Heart right ventricle (tissue), 16 donors: ENCODE data around the gene NHS. TPM values are rescaled to one million over a fixed set of nuclear protein-coding genes. Genes with fewer than 3 reads are reported as not detected.
A peak's percentile ranks its signal among the peaks of the same experiment; 100 is the strongest.

Experiments used
- ATAC-seq, 8 donors: fragments of 200-7000 bp; cut with Tn5 transposase; one replicate each; pipeline ENCODE4 v1.9.1; 2020; ENCODE audit warnings: mild to moderate bottlenecking in 8 of 8, moderate library complexity in 8 of 8, moderate number of reproducible peaks in 1 of 8
- DNase-seq, 2 donors: peaks; one replicate each; pipeline ENCODE4 v3.0.0-alpha.2; 2020
- H3K27ac ChIP-seq, 10 donors: fragments of 200-600 bp; sonication (generic) in 2 of 10; one replicate each; pipeline versions ENCODE4 v1.5.0 to v1.8.0; 2020 to 2022; ENCODE audit warnings: mild to moderate bottlenecking in 3 of 10
- H3K27me3 ChIP-seq, 7 donors: fragments of 200-600 bp; one replicate each; pipeline ENCODE4 v1.8.0; 2021 to 2022; ENCODE audit warnings: mild to moderate bottlenecking in 2 of 7
- H3K36me3 ChIP-seq, 9 donors: fragments of 200-600 bp; sonication (generic) in 1 of 9; one replicate each; pipeline versions ENCODE4 v1.5.0 to v1.8.0; 2020 to 2022; ENCODE audit warnings: mild to moderate bottlenecking in 2 of 9
- H3K4me1 ChIP-seq, 9 donors: fragments of 200-600 bp; sonication (generic) in 1 of 9; one replicate each; pipeline versions ENCODE4 v1.5.0 to v1.8.0; 2020 to 2022; ENCODE audit warnings: mild to moderate bottlenecking in 4 of 9
- H3K4me3 ChIP-seq, 10 donors: fragments of 200-600 bp; sonication (generic) in 2 of 10; one replicate each; pipeline versions ENCODE4 v1.5.0 to v1.8.0; 2020 to 2022; ENCODE audit warnings: mild to moderate bottlenecking in 7 of 10, moderate library complexity in 2 of 10
- H3K9me3 ChIP-seq, 11 donors: fragments of 200-600 bp in 10 of 11; sonication (generic) in 2 of 11; one replicate each; pipeline versions ENCODE4 v1.5.0 to v1.8.0; 2013 to 2022; ENCODE audit warnings: mild to moderate bottlenecking in 2 of 11, control low read depth in 1 of 11, moderate library complexity in 1 of 11
- WGBS, 2 donors: extraction: QIAGEN DNeasy Blood & Tissue Kit; methylation state at CpG; one replicate each; pipeline ENCODE4 v1.1.7; 2013; ENCODE audit warnings: inconsistent platforms in 1 of 2; 5-methylcytosine and 5-hydroxymethylcytosine counted together
- intact Hi-C, 10 donors: fragments of 100-400 bp; cut with DNase I; formaldehyde crosslinking; loops; one replicate each; pipeline versions ENCODE4 v1.11.1 to v1.14.2; 2022
- polyA plus RNA-seq, 2 donors: library from polyadenylated mRNA; stranded (reverse); fragments of 200-250 nt; gene quantifications; one replicate each; pipeline ENCODE4 v1.2.3, GENCODE V29; 2013
- total RNA-seq, 10 donors: library from RNA; stranded (reverse); fragmentation: NEBNext Ultra II Directional in 3 of 10; extraction: Animal tissue kit (Norgen Biotek cat#: 25700) in 3 of 10; gene quantifications; one replicate each; pipeline versions ENCODE4 v1.2.1 to v1.2.4, GENCODE V29; 2021 to 2023
- TF ChIP-seq, protein P1 (sequence below), 9 donors: fragments of 200-600 bp; sonication (generic) in 2 of 9; IDR thresholded peaks; one replicate each; pipeline versions ENCODE4 v1.5.0 to v1.8.0; 2021 to 2022; ENCODE audit warnings: antibody characterized with exemption in 9 of 9, mild to moderate bottlenecking in 5 of 9, moderate library complexity in 1 of 9
- donor health status: Arrhythmogenic right ventricular cardiomyopathy.
- donor health status: ischemic (EF 13 %, LVEDD 7.1; RV severe dilation, severe dysfunction).
- donor health status: healthy with polysubstance abuse.
- donor health status: DM: no; HTN: yes; CAD: no.
- donor health status: DM: no; HTN: no; CAD: no.
- donor health status: ischemic (EF 25% LVEDD 6.9; RV normal size, moderate dysfunction).
- donor health status: ischemic (EF 25% LVEDD 5.7; RV mildly dilated, moderate dysfunction).
- donor health status: healthy.
- donor health status: DM: yes; HTN: yes; CAD: no.
- donor health status: Ischemic cardiomyopathy.
- donor health status: ischemic (EF 35%, LVEDD 5.7; RV mildly dilated, moderate dysfunction).
- donor health status: nonischemic (EF 11% LVEDD 7.7; RV severe dilation, severe dysfunction).
- donor health status: DM: yes; HTN: yes; CAD: no.
- donor health status: PGD.
- donor health status: ischemic (EF 29% LVEDD 5.4; RV normal size, mild dysfunction).
- donor health status: nonischemic (EF 23%, LVEDD 6.1; RV moderate dilation, normal function).

The NHS gene
- total and polyA plus RNA-seq, 12 donors = 0.20 to 2.7 (median 1.2) TPM

- H3K4me3 ChIP-seq = no peak overlapping the region
- H3K4me1 ChIP-seq = peaks cover 0 to 4% (median 0%) of the 10 kb centered on the region in 9 donors
- intact Hi-C loops = no loop called here
- no peak for DNase-seq
- ATAC-seq = no peak
- no peaks in the 10 kb centered on the region for H3K9me3 ChIP-seq
- no peak overlapping the region for H3K27ac ChIP-seq
- TF ChIP-seq, protein P1, sequence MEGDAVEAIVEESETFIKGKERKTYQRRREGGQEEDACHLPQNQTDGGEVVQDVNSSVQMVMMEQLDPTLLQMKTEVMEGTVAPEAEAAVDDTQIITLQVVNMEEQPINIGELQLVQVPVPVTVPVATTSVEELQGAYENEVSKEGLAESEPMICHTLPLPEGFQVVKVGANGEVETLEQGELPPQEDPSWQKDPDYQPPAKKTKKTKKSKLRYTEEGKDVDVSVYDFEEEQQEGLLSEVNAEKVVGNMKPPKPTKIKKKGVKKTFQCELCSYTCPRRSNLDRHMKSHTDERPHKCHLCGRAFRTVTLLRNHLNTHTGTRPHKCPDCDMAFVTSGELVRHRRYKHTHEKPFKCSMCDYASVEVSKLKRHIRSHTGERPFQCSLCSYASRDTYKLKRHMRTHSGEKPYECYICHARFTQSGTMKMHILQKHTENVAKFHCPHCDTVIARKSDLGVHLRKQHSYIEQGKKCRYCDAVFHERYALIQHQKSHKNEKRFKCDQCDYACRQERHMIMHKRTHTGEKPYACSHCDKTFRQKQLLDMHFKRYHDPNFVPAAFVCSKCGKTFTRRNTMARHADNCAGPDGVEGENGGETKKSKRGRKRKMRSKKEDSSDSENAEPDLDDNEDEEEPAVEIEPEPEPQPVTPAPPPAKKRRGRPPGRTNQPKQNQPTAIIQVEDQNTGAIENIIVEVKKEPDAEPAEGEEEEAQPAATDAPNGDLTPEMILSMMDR (IDR thresholded peaks at IDR 0.05) = no peak
- H3K27me3 ChIP-seq = peaks cover 0 to 15% (median 0%) of the 10 kb centered on the region in 7 donors
- H3K36me3 ChIP-seq = no peaks in the 10 kb centered on the region
Observed at GRCh38 chrX:17643528-17643927, 268.5 kb downstream of the NHS start.

DNA sequence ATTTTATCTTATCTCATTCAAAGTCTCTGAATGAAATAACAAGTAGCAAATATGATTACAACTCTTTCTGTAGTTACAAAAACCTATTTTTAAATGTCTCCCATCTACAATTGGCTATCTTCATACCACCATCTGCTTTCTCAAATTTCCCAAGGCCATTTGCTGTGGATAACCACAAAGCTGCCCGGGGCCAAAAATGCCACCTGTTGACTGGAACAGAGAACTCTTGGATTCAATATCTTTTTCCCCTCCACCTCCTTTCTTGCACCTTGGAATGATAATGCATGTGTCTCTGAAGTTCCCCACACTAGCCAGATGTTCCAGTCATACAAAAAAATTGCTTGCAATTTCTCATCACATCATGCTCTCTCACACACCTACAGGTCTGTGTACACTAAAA is 269.0 kb downstream of the NHS start:
- WGBS, 2 donors = 80 to 95% methylated on average over 1 of the region's 1 CpG
- intact Hi-C loops = no loop called here
- ATAC-seq = no peak
- Histone ChIP-seq H3K4me3 (no peak overlapping the region), H3K4me1 (peaks cover 0 to 4% (median 0%) of the 10 kb centered on the region in 9 donors), H3K27me3 (peaks cover 0 to 19% (median 0%) of the 10 kb centered on the region in 7 donors), H3K36me3 (no peaks in the 10 kb centered on the region), H3K27ac (no peak overlapping the region), H3K9me3 (no peaks in the 10 kb centered on the region)
- TF ChIP-seq, protein P1 (IDR thresholded peaks at IDR 0.05) = no peak
- DNase-seq = no peak

DNA sequence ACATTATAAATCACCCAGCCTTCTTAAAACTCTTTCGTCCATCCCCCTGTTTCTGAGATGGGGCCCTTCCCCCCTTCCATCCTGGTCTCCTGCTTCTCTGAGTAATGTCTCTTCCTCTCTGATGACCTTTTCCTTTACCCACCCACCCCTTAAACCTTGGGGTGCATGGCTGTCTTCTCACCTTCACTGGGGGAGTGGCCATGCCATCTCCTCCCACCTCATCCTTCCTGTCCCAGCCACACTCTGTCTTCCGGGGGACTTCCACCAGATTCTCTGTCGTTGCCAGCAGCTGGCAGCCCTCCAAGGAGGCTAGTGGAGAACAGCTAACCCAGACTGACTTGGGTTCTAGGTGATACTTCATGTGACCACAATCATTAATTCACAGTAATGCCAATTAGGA is 279.1 kb downstream of the NHS start:
- WGBS, 2 donors = 48 to 51% methylated on average over 3 of the region's 3 CpGs
- no peak for ATAC-seq
- TF ChIP-seq, protein P1 (IDR thresholded peaks at IDR 0.05) = no peak

DNA sequence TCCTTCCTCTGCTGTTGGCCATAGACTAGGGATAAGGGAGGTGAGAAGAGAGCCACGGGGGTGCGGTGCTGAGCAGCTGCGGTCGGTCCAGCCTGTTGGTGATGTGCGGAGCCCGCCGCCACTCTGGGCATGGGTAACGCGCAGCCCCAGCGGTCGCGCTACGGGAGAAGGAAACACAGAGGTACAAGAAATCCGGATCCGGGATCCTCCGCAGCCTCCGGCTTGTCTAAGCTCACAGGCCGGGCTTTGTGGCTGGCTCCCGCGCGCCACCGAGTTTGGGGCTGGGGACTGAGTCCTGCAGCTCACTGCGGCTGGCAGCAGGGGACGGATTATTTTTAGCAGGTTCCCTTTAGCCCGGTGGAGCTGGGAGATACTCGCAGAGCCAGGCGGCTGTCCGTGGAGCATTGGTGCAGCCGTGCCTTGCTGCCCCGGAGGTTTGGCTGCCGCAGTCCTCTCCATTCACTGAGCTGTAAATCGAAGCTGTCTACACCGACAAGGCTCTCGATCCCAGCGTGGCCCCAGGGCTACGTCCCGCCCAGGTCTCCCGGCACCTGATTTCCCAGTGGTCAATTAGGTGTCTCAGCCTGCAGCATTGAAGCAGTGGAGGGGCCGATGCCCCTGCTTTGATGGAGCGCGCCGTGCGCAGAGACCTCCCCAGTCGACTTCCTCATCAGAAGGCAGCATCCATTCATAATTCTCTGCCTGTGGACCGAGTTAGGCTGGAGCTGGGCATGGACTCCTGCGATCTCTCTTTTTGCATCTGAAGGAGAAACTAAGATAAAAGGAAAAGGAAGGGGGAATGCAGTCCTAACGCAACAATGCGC is 280.4 kb downstream of the NHS start:
- 1% methylated on average over 34 to 48 of the region's 48 CpGs for WGBS, 2 donors
- peak; percentile 46 to 70 (median 56) for ATAC-seq
- TF ChIP-seq, protein P1 (IDR thresholded peaks at IDR 0.05) = no peak
- Histone ChIP-seq H3K27me3 (peaks cover 0 to 55% (median 0%) of the 10 kb centered on the region in 7 donors), H3K36me3 (no peaks in the 10 kb centered on the region), H3K27ac (no peak overlapping the region), H3K9me3 (no peaks in the 10 kb centered on the region), H3K4me3 (peak overlapping the region in 9 of 10 donors; percentile 5 to 44 (median 38)), H3K4me1 (peaks cover 0 to 15% (median 0%) of the 10 kb centered on the region in 9 donors)
- peak in 1 of 2 donors; percentile 11 for DNase-seq
- intact Hi-C loops = no loop called here

More for the DNA sequence above, 279.1 kb downstream of the NHS start:
- peaks cover 0 to 15% (median 0%) of the 10 kb centered on the region in 9 donors for H3K4me1 ChIP-seq
- no peak overlapping the region for H3K27ac ChIP-seq
- H3K27me3 ChIP-seq = peaks cover 0 to 55% (median 0%) of the 10 kb centered on the region in 7 donors
- intact Hi-C loops = no loop called here
- H3K36me3 ChIP-seq = no peaks in the 10 kb centered on the region
- no peak for DNase-seq
- no peaks in the 10 kb centered on the region for H3K9me3 ChIP-seq
- H3K4me3 ChIP-seq = no peak overlapping the region
